ENCODE data around the gene CAMK2N1. TPM values are rescaled to one million over a fixed set of nuclear protein-coding genes. Genes with fewer than 3 reads are reported as not detected.

Gene CAMK2N1
- polyA plus RNA-seq, 2 of the 4 experiments (the other 2 are of a cell fraction): 49.7 to 56.4 TPM

GRCh38 chr1:20493839-20494608, 8.0 kb upstream of the CAMK2N1 start:
- DNase-seq (ENCODE audit: low read depth in 1 of 2, low spot score in 1 of 2): peak; percentile 76 to 85
- Histone ChIP-seq H3K9me3 (no peaks in the 10 kb centered on the region), H3K4me1 (peaks cover 16% of the 10 kb centered on the region), H3K4me3 (no peak overlapping the region), H3K27ac (peak overlapping the region; percentile 67 to 73), H3K4me2 (peak overlapping the region; percentile 70)
- CTCF ChIA-PET: interaction anchor here (0.5 to 10.9 kb wide), 55 partner anchors 9 to 582 kb away, joined by 3 to 162 read pairs (median 5); partner anchors contain the start of genes CAMK2N1 and MUL1
- peak; percentile 89 for FAIRE-seq
- TF ChIP-seq, protein P1, sequence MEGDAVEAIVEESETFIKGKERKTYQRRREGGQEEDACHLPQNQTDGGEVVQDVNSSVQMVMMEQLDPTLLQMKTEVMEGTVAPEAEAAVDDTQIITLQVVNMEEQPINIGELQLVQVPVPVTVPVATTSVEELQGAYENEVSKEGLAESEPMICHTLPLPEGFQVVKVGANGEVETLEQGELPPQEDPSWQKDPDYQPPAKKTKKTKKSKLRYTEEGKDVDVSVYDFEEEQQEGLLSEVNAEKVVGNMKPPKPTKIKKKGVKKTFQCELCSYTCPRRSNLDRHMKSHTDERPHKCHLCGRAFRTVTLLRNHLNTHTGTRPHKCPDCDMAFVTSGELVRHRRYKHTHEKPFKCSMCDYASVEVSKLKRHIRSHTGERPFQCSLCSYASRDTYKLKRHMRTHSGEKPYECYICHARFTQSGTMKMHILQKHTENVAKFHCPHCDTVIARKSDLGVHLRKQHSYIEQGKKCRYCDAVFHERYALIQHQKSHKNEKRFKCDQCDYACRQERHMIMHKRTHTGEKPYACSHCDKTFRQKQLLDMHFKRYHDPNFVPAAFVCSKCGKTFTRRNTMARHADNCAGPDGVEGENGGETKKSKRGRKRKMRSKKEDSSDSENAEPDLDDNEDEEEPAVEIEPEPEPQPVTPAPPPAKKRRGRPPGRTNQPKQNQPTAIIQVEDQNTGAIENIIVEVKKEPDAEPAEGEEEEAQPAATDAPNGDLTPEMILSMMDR (IDR thresholded peaks at IDR 0.05): peak; percentile 86
- TF ChIP-seq POLR2AphosphoS2 (conservative IDR thresholded peaks at IDR 0.05; ENCODE audit: low read length) (no peak), CHD2 (IDR thresholded peaks at IDR 0.05; ENCODE audit: low read length, partially characterized antibody) (no peak), RAD21 (conservative IDR thresholded peaks at IDR 0.05 in 1 of 2, IDR thresholded peaks at IDR 0.05 in 1 of 2) (peak; percentile 97 to 99), HMGXB4 (CRISPR knock-in tag; IDR thresholded peaks at IDR 0.05; ENCODE audit: borderline replicate concordance) (no peak), SMC3 (IDR thresholded peaks at IDR 0.05) (peak; percentile 98), HOXB13 (CRISPR knock-in tag; IDR thresholded peaks at IDR 0.05; ENCODE audit: low read depth) (no peak), MAZ (IDR thresholded peaks at IDR 0.05; ENCODE audit: borderline replicate concordance, low read depth, low read length) (no peak), TP53 (CRISPR knock-in tag; IDR thresholded peaks at IDR 0.05) (no peak), ZNF302 (CRISPR knock-in tag; IDR thresholded peaks at IDR 0.05) (no peak), BCL3 (IDR thresholded peaks at IDR 0.05) (no peak), JUN (IDR thresholded peaks at IDR 0.05) (no peak), POLR2A (IDR thresholded peaks at IDR 0.05; ENCODE audit: low read length) (no peak), EP300 (IDR thresholded peaks at IDR 0.05) (no peak), EHF (CRISPR knock-in tag; IDR thresholded peaks at IDR 0.05) (no peak), RNF2 (IDR thresholded peaks at IDR 0.05; ENCODE audit: borderline replicate concordance, low read depth) (no peak), EHMT2 (IDR thresholded peaks at IDR 0.05; ENCODE audit: low read depth) (no peak)
- POLR2A ChIA-PET: no interaction called here
- peak; percentile 73 to 90 for ATAC-seq
- 16% methylated on average over 16 of the region's 16 CpGs for WGBS (ENCODE audit: missing lambda C conversion rate)

DNA sequence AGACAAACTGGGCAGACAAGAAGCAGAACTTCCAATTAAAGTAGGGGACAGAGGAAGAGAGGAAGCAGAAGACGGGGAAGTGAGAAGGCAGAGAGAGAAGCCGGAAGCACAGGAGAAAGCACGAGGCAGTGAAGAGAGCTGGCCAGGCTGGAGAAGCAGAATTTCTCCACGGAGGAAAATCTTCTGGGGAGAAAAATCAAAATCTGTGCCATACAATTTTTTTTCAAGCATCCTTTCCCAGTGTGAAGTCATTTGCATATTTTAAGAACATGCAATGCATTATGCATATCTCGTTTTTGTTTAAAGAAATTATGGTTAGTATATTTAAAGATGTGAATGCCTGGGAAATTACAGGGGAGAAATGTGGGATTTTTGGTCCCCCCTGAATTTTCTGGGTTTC, 7.3 kb upstream of the CAMK2N1 start:
- DNase-seq (ENCODE audit: low read depth in 1 of 2, low spot score in 1 of 2) (no peak), ATAC-seq (no peak), FAIRE-seq (no peak)
- peak overlapping the region; percentile 67 to 73 for H3K27ac ChIP-seq
- CTCF ChIA-PET: interaction anchor here (0.7 to 10.9 kb wide), 45 partner anchors 9 to 577 kb away, joined by 3 to 162 read pairs (median 5); partner anchors contain the start of genes CAMK2N1 and MUL1
- H3K4me3 ChIP-seq: no peak overlapping the region
- POLR2A ChIA-PET: no interaction called here
- no peak overlapping the region; the same call in 2 of the 3 replicates for H3K4me2 ChIP-seq
- no peaks in the 10 kb centered on the region for H3K9me3 ChIP-seq
- H3K4me1 ChIP-seq: peaks cover 16% of the 10 kb centered on the region
- WGBS (ENCODE audit: missing lambda C conversion rate): 45% methylated on average over 5 of the region's 5 CpGs
- TF ChIP-seq, protein P2, sequence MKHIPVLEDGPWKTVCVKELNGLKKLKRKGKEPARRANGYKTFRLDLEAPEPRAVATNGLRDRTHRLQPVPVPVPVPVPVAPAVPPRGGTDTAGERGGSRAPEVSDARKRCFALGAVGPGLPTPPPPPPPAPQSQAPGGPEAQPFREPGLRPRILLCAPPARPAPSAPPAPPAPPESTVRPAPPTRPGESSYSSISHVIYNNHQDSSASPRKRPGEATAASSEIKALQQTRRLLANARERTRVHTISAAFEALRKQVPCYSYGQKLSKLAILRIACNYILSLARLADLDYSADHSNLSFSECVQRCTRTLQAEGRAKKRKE (CRISPR knock-in tag; IDR thresholded peaks at IDR 0.05; ENCODE audit: low read depth): no peak
- TF ChIP-seq FOSB (CRISPR knock-in tag; IDR thresholded peaks at IDR 0.05) (no peak), ESRRA (IDR thresholded peaks at IDR 0.05; ENCODE audit: borderline replicate concordance, low read length) (no peak), ZNF302 (CRISPR knock-in tag; IDR thresholded peaks at IDR 0.05) (no peak), EHMT2 (IDR thresholded peaks at IDR 0.05; ENCODE audit: low read depth) (no peak), ELK1 (IDR thresholded peaks at IDR 0.05; ENCODE audit: low read depth, low read length) (no peak), NFE2L2 (conservative IDR thresholded peaks at IDR 0.05; ENCODE audit: low read length) (no peak), POLR2AphosphoS2 (conservative IDR thresholded peaks at IDR 0.05; ENCODE audit: low read length) (no peak), REST (IDR thresholded peaks at IDR 0.05) (no peak), HOXA7 (CRISPR knock-in tag; IDR thresholded peaks at IDR 0.05) (no peak), RAD21 (conservative IDR thresholded peaks at IDR 0.05 in 1 of 2, IDR thresholded peaks at IDR 0.05 in 1 of 2) (no peak)

Data from A549 (cell line).